HCT116 (cell line): ENCODE results near the gene ZGPAT. TPM values are rescaled to one million over a fixed set of nuclear protein-coding genes. Genes with fewer than 3 reads are reported as not detected.

ENCODE experiments used
- ATAC-seq: fragments of 200-7000 bp; cut with Tn5 transposase; 2 replicates; pipeline ENCODE4 v1.9.1; 2020; ENCODE audit warnings: mild to moderate bottlenecking, moderate library complexity
- BruUV-seq: library from RNA; stranded (reverse); fragments of 400-500 nt; replicated peaks from 2 replicates; lab custom pipeline; 2021; lab: Mats Ljungman, UMichigan
- CTCF ChIA-PET: fragments of 300-600 bp; sonication (Branson Sonifier 250); formaldehyde crosslinking; loops from one replicate; lab custom pipeline; 2021; ENCODE audit warnings: antibody characterized with exemption; lab: Charles Lee
- POLR2A ChIA-PET: fragments of 300-600, 350-600 bp; sonication (Branson Sonifier 250); formaldehyde crosslinking; loops from one replicate; lab custom pipeline; 2021; ENCODE audit warnings: antibody characterized with exemption; lab: Charles Lee
- RAD21 ChIA-PET, 2 experiments: fragments of 300-600 bp; sonication (Branson Sonifier 250); formaldehyde crosslinking; loops; one replicate each; lab custom pipeline; 2023; ENCODE audit warnings: low total read pairs in 2 of 2; ENCODE audit not compliant: uncharacterized antibody in 2 of 2, unreplicated experiment in 2 of 2, low non-redundant PET in 1 of 2; lab: Charles Lee
- DNase-seq: peaks from one replicate; pipeline ENCODE4 v3.0.0-alpha.2; 2010; ENCODE audit warnings: low read depth, low spot score
- H2AFZ ChIP-seq: fragments of 200-600 bp; shearing (Covaris generic), sonication (generic); 2 replicates; pipeline ENCODE4 v1.6.1; 2017; ENCODE audit warnings: low read depth, mixed run types, mixed read lengths, antibody characterized with exemption, low read length; ENCODE audit not compliant: poor library complexity, severe bottlenecking
- H3K27ac ChIP-seq: 2 replicates; pipeline ENCODE4 v1.5.1; 2012; ENCODE audit warnings: low read depth, low read length
- H3K27me3 ChIP-seq: fragments of 200-600 bp; sonication (generic); 2 replicates; pipeline ENCODE4 v1.6.1; 2016; ENCODE audit warnings: mixed run types, low read length, mixed read lengths; ENCODE audit not compliant: insufficient read depth
- H3K36me3 ChIP-seq, 2 experiments: fragments of 200-500 bp in 1 of 2; fragments of 200-600 bp in 1 of 2; sonication (Bioruptor generic) in 1 of 2; sonication (generic) in 1 of 2; 2 replicates each; pipeline versions ENCODE4 v1.5.1 to v1.6.1; 2014 to 2016; ENCODE audit warnings: low read length in 2 of 2, inconsistent platforms in 1 of 2, mixed read lengths in 1 of 2, mixed run types in 1 of 2; ENCODE audit not compliant: insufficient read depth in 2 of 2, control insufficient read depth in 1 of 2
- H3K4me1 ChIP-seq, 2 experiments: fragments of 200-600 bp in 1 of 2; sonication (generic) in 1 of 2; 2 replicates each; pipeline versions ENCODE4 v1.5.1 to v1.6.1; 2012 to 2017; ENCODE audit warnings: low read length in 2 of 2, inconsistent platforms in 1 of 2, mild to moderate bottlenecking in 1 of 2, mixed read lengths in 1 of 2, mixed run types in 1 of 2, moderate library complexity in 1 of 2; ENCODE audit not compliant: insufficient read depth in 2 of 2, control insufficient read depth in 1 of 2
- H3K4me2 ChIP-seq: fragments of 200-600 bp; sonication (generic); 2 replicates; pipeline ENCODE4 v1.6.1; 2017; ENCODE audit warnings: mixed run types, low read length, mixed read lengths
- H3K4me3 ChIP-seq, 2 experiments: fragments of 200-600 bp in 1 of 2; sonication (generic) in 1 of 2; replicated peaks in 1 of 2; 2 replicates each; pipeline ENCODE4 v1.5.1; 2011 to 2016; ENCODE audit warnings: low read length in 2 of 2, control low read depth in 1 of 2, low read depth in 1 of 2, mild to moderate bottlenecking in 1 of 2, mixed read lengths in 1 of 2, mixed run types in 1 of 2
- H3K79me2 ChIP-seq: fragments of 200-600 bp; sonication (generic); 2 replicates; pipeline ENCODE4 v1.6.1; 2017; ENCODE audit warnings: mild to moderate bottlenecking, mixed run types, low read length, moderate library complexity, mixed read lengths; ENCODE audit not compliant: insufficient read depth
- H3K9ac ChIP-seq: fragments of 200-600 bp; sonication (generic); 2 replicates; pipeline ENCODE4 v1.6.1; 2016; ENCODE audit warnings: low read length, mixed read lengths
- H3K9me2 ChIP-seq: fragments of 200-600 bp; sonication (generic), shearing (Covaris generic); 2 replicates; pipeline ENCODE4 v1.6.1; 2017; ENCODE audit warnings: mixed run types, mild to moderate bottlenecking, moderate library complexity; ENCODE audit not compliant: insufficient read depth
- H3K9me3 ChIP-seq, 2 experiments: fragments of 200-500 bp in 1 of 2; fragments of 200-600 bp in 1 of 2; sonication (Bioruptor generic) in 1 of 2; sonication (generic) in 1 of 2; 2 replicates each; pipeline ENCODE4 v1.6.1; 2014 to 2017; ENCODE audit warnings: low read length in 2 of 2, mixed read lengths in 2 of 2, inconsistent platforms in 1 of 2, low read depth in 1 of 2, mild to moderate bottlenecking in 1 of 2, mixed run types in 1 of 2, moderate library complexity in 1 of 2; ENCODE audit not compliant: control insufficient read depth in 1 of 2, insufficient read depth in 1 of 2
- H4K20me1 ChIP-seq: fragments of 200-600 bp; sonication (generic), shearing (Covaris generic); 2 replicates; pipeline ENCODE4 v1.6.1; 2017; ENCODE audit warnings: mixed run types, mild to moderate bottlenecking, moderate library complexity; ENCODE audit not compliant: insufficient read depth
- CEBPB ChIP-seq: IDR thresholded peaks from 2 replicates; pipeline ENCODE4 v1.6.1; 2012; ENCODE audit warnings: low read depth
- EGR1 ChIP-seq: IDR thresholded peaks from 2 replicates; pipeline ENCODE4 v1.6.1; 2012; ENCODE audit warnings: low read depth
- EZH2 ChIP-seq: fragments of 200-600 bp; sonication (generic); IDR thresholded peaks from 2 replicates; pipeline ENCODE4 v1.6.1; 2017; ENCODE audit warnings: antibody characterized with exemption, mixed run types
- EZH2phosphoT487 ChIP-seq: fragments of 200-600 bp; IDR thresholded peaks from 2 replicates; pipeline ENCODE4 v1.6.1; 2018; ENCODE audit warnings: antibody characterized with exemption, borderline replicate concordance
- POLR2AphosphoS5 ChIP-seq: IDR thresholded peaks from 2 replicates; pipeline ENCODE4 v1.6.1; 2011; ENCODE audit warnings: mild to moderate bottlenecking, low read depth, low read length, moderate library complexity
- RAD21 ChIP-seq: IDR thresholded peaks from 2 replicates; pipeline ENCODE4 v1.6.1; 2012; ENCODE audit warnings: low read depth, mild to moderate bottlenecking
- SP1 ChIP-seq: IDR thresholded peaks from 2 replicates; pipeline ENCODE4 v1.6.1; 2012; ENCODE audit warnings: low read depth
- YY1 ChIP-seq: IDR thresholded peaks from 2 replicates; pipeline ENCODE4 v1.6.1; 2011; ENCODE audit warnings: low read length, low read depth, moderate library complexity, mild to moderate bottlenecking; ENCODE audit not compliant: insufficient replicate concordance; ENCODE audit errors: extremely low read depth
- ZNF274 ChIP-seq: fragments of 200-500 bp; sonication (Bioruptor generic); IDR thresholded peaks from 2 replicates; pipeline ENCODE4 v1.6.1; 2014; ENCODE audit warnings: mild to moderate bottlenecking, low read depth, low read length, inconsistent platforms
- intact Hi-C: fragments of 100-400 bp; cut with micrococcal nuclease; formaldehyde crosslinking; loops from 2 replicates; pipeline ENCODE4 v1.10.0; 2022
- total RNA-seq: library from RNA; stranded (reverse); gene quantifications from one replicate; pipeline ENCODE4 v1.2.1, GENCODE V29; 2021; ENCODE audit not compliant: unreplicated experiment

ZGPAT gene
- total RNA-seq, 1 experiment from 2014 or later: 30.6 TPM

- Histone ChIP-seq H3K9me2 (no peaks in the 10 kb centered on the region), H3K9ac (peak overlapping the region; percentile 71), H3K9me3 (no peaks in the 10 kb centered on the region), H3K36me3 (peaks cover 0 to 8% of the 10 kb centered on the region in 2 experiments; a peak in 1 of 4 replicates), H3K79me2 (peaks cover 10% of the 10 kb centered on the region; the same call in 1 of the 2 replicates), H3K27ac (peak overlapping the region; percentile 91), H3K4me2 (peak overlapping the region; percentile 78), H2AFZ (no peak overlapping the region), H4K20me1 (no peaks in the 10 kb centered on the region), H3K4me3 (peak overlapping the region; percentile 58 to 69), H3K4me1 (peaks cover 35 to 78% of the 10 kb centered on the region in 2 experiments), H3K27me3 (no peaks in the 10 kb centered on the region)
- DNase-seq (no peak), ATAC-seq (no peak)
- CTCF ChIA-PET: interaction anchor here (1.2 to 1.6 kb wide), 3 partner anchors 10 to 160 kb away, joined by 3 to 6 read pairs (median 3); partner anchors contain the start of genes ARFRP1, PTK6 and ZGPAT
- RAD21 ChIA-PET: interaction anchor here in 1 of 2 experiments (0.9 kb wide), 1 partner anchor 166 kb away, joined by 3 read pairs; no protein-coding TSS in a partner anchor
- BruUV-seq: no TSS peak
- TF ChIP-seq ZNF274 (no peak), EGR1 (no peak), EZH2 (no peak), RAD21 (no peak), EZH2phosphoT487 (no peak), SP1 (no peak), CEBPB (no peak), POLR2AphosphoS5 (no peak; the same call in none of the 2 replicates), YY1 (no peak)
- intact Hi-C loops: loop anchor here (2.0 to 5.0 kb wide), 5 partner anchors 15 to 259 kb away; partner anchors contain the start of genes PTK6, STMN3 and UCKL1
- POLR2A ChIA-PET: interaction anchor here (1.1 to 3.1 kb wide), 8 partner anchors 10 to 260 kb away, joined by 3 to 28 read pairs (median 7); partner anchors contain the start of genes ARFRP1, RTEL1, TPD52L2 and ZGPAT
Observed at GRCh38 chr20:63697868-63698545, 9.8 kb upstream of the ZGPAT start.
